Liver (tissue), 9 donors: ENCODE data around the gene RNPS1. TPM values are rescaled to one million over a fixed set of nuclear protein-coding genes. Genes with fewer than 3 reads are reported as not detected.

Source experiments
- DNase-seq: peaks from one replicate; pipeline ENCODE4 v3.0.0-alpha.2; 2017; ENCODE audit warnings: low spot score
- H3K27ac ChIP-seq, 2 donors: one replicate each; pipeline ENCODE4 v1.7.0; 2013; ENCODE audit warnings: inconsistent platforms in 2 of 2, low read length in 2 of 2, control low read depth in 1 of 2, low read depth in 1 of 2, mild to moderate bottlenecking in 1 of 2
- H3K27me3 ChIP-seq, 4 donors: one replicate each; pipeline versions ENCODE4 v1.6.1 to v1.7.0; 2013; ENCODE audit warnings: low read length in 3 of 4, inconsistent platforms in 1 of 4, mild to moderate bottlenecking in 1 of 4, moderate library complexity in 1 of 4; ENCODE audit not compliant: control insufficient read depth in 4 of 4, insufficient read depth in 4 of 4
- H3K36me3 ChIP-seq, 4 donors: one replicate each; pipeline versions ENCODE4 v1.6.1 to v1.7.0; 2013; ENCODE audit warnings: low read length in 3 of 4, mild to moderate bottlenecking in 3 of 4, low read depth in 1 of 4, moderate library complexity in 1 of 4; ENCODE audit not compliant: control insufficient read depth in 4 of 4, insufficient read depth in 3 of 4
- H3K4me1 ChIP-seq, 4 donors: one replicate each; pipeline versions ENCODE4 v1.6.1 to v1.7.0; 2013; ENCODE audit warnings: low read length in 3 of 4, mild to moderate bottlenecking in 3 of 4, moderate library complexity in 1 of 4; ENCODE audit not compliant: control insufficient read depth in 4 of 4, insufficient read depth in 4 of 4
- H3K4me3 ChIP-seq, 3 donors: one replicate each; pipeline versions ENCODE4 v1.6.1 to v1.7.0; 2013; ENCODE audit warnings: low read length in 3 of 3, control low read depth in 1 of 3, low read depth in 1 of 3, mild to moderate bottlenecking in 1 of 3
- H3K9ac ChIP-seq, 2 donors: one replicate each; pipeline ENCODE4 v1.7.0; 2013; ENCODE audit warnings: low read length in 2 of 2, mild to moderate bottlenecking in 2 of 2, moderate library complexity in 2 of 2, control low read depth in 1 of 2, low read depth in 1 of 2
- H3K9me3 ChIP-seq, 4 donors: one replicate each; pipeline versions ENCODE4 v1.6.1 to v1.7.0; 2013; ENCODE audit warnings: low read length in 3 of 4; ENCODE audit not compliant: control insufficient read depth in 4 of 4
- EGR1 ChIP-seq, 2 donors: IDR thresholded peaks; 2 replicates each; pipeline ENCODE4 v1.6.1; 2016 to 2018; ENCODE audit warnings: antibody characterized with exemption in 2 of 2, low read depth in 2 of 2
- FOXA1 ChIP-seq: IDR thresholded peaks from 2 replicates; pipeline ENCODE4 v1.6.1; 2016; ENCODE audit warnings: antibody characterized with exemption
- FOXA2 ChIP-seq: IDR thresholded peaks from 2 replicates; pipeline ENCODE4 v1.6.1; 2016; ENCODE audit warnings: antibody characterized with exemption
- GABPA ChIP-seq, 2 donors: IDR thresholded peaks in 1 of 2; conservative IDR thresholded peaks in 1 of 2; 2 replicates each; pipeline ENCODE4 v1.6.1; 2016; ENCODE audit warnings: antibody characterized with exemption in 2 of 2, mild to moderate bottlenecking in 1 of 2, moderate library complexity in 1 of 2
- HNF4A ChIP-seq, 2 donors: conservative IDR thresholded peaks; 2 replicates each; pipeline ENCODE4 v1.6.1; 2016; ENCODE audit warnings: antibody characterized with exemption in 2 of 2, mild to moderate bottlenecking in 2 of 2
- HNF4G ChIP-seq: IDR thresholded peaks from 2 replicates; pipeline ENCODE4 v1.6.1; 2016; ENCODE audit warnings: antibody characterized with exemption
- JUND ChIP-seq, 2 donors: IDR thresholded peaks; 2 replicates each; pipeline ENCODE4 v1.6.1; 2016; ENCODE audit warnings: antibody characterized with exemption in 2 of 2
- NR2F2 ChIP-seq: IDR thresholded peaks from 2 replicates; pipeline ENCODE4 v1.6.1; 2016; ENCODE audit warnings: antibody characterized with exemption
- RAD21 ChIP-seq, 2 donors: IDR thresholded peaks; 2 replicates each; pipeline ENCODE4 v1.6.1; 2016; ENCODE audit warnings: antibody characterized with exemption in 2 of 2, mild to moderate bottlenecking in 2 of 2
- RXRA ChIP-seq, 2 donors: IDR thresholded peaks; 2 replicates each; pipeline ENCODE4 v1.6.1; 2017 to 2018; ENCODE audit warnings: antibody characterized with exemption in 2 of 2, mild to moderate bottlenecking in 1 of 2
- SP1 ChIP-seq: IDR thresholded peaks from 2 replicates; pipeline ENCODE4 v1.6.1; 2018; ENCODE audit warnings: antibody characterized with exemption, mild to moderate bottlenecking
- TAF1 ChIP-seq: conservative IDR thresholded peaks from 2 replicates; pipeline ENCODE4 v1.6.1; 2016; ENCODE audit warnings: antibody characterized with exemption, mild to moderate bottlenecking
- YY1 ChIP-seq: IDR thresholded peaks from 2 replicates; pipeline ENCODE4 v1.6.1; 2016; ENCODE audit warnings: antibody characterized with exemption, mild to moderate bottlenecking
- WGBS: extraction: QIAGEN DNeasy Blood & Tissue Kit; methylation state at CpG from one replicate; pipeline ENCODE4 v1.1.7; 2013; 5-methylcytosine and 5-hydroxymethylcytosine counted together
- polyA plus RNA-seq, 2 donors: library from polyadenylated mRNA; stranded (reverse) in 1 of 2; unstranded in 1 of 2; fragments of 200-250 nt in 1 of 2; fragments of >200 nt in 1 of 2; fragmentation: Nextera tagmentation in 1 of 2; extraction: Ambion mirVana in 1 of 2; gene quantifications; one replicate each; pipeline versions ENCODE4 v1.2.1 to v1.2.3, GENCODE V29; 2013 to 2015
- total RNA-seq, 2 donors: library from RNA; depleted of rRNA; stranded (reverse); fragments of >200 nt; gene quantifications; one replicate each; pipeline ENCODE4 v1.2.3, GENCODE V29; 2014
- TF ChIP-seq, protein P1 (sequence below): IDR thresholded peaks from 2 replicates; pipeline ENCODE4 v1.6.1; 2016; ENCODE audit warnings: antibody characterized with exemption, mild to moderate bottlenecking
- TF ChIP-seq, protein P2 (sequence below): IDR thresholded peaks from 2 replicates; pipeline ENCODE4 v1.6.1; 2016; ENCODE audit warnings: antibody characterized with exemption
- TF ChIP-seq, protein P3 (sequence below): IDR thresholded peaks from 2 replicates; pipeline ENCODE4 v1.6.1; 2016; ENCODE audit warnings: antibody characterized with exemption
- TF ChIP-seq, protein P4 (sequence below): IDR thresholded peaks from 2 replicates; pipeline ENCODE4 v1.6.1; 2016; ENCODE audit warnings: antibody characterized with exemption
- TF ChIP-seq, protein P5 (sequence below): fragments of 150-350 bp; IDR thresholded peaks from 2 replicates; pipeline ENCODE4 v1.5.1; 2017; ENCODE audit warnings: improper control_type of control experiment, low read depth, low read length; ENCODE audit not compliant: missing input control
- donor health status: healthy.
- donor health status: healthy.
- donor health status: healthy.
- donor health status: healthy.
- donor health status: healthy.

Gene RNPS1
- total and polyA plus RNA-seq, 4 donors: 31.3 to 38.2 (median 36.7) TPM

DNA sequence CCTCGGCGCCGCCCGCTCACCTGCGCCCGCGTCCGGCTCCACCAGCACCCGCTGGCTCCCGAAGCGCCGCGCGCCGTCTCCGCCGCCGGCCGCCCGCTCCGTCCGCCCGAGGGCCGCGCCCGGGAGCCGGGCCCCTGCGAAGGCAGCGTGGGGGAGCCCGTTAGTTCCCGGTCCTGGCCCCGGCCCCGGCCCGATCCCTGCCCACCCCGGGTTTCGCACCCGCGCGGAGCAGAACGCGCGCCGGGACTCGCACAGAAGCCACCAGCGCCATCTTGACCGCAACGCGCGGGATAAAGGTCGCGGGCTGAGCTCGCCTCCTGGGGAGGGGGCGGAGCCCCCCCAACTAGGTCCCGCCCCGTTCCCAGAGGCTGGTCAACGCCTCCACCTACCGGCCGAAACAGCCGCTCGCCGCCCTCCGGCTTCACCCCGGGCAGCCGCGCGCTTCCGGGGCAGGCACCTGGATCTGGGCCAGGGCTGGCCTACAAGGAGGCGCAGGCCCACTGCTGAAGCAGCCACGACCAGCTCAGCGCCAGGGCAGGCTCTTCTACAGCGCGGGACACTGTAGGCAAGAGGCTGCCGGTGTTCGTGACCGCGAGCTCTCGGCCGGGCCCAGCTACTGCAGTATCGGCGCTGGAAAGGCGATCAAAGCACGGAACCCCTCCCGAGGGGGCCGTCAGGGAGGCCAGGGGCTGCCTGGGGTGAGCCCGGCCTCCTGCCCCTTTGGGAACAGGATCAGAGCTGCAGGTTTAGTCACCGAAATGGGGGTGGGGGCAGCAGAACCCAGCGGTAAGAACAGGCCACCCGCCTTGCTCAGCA is 16.4 kb downstream of the RNPS1 start, which contains the start of gene ECI1:
Gene ECI1 (minus strand): TSS at position 292 of the 816 bp plus-strand sequence. CDS start 21 bp downstream, at position 271.
- Histone ChIP-seq H3K4me1 (peaks cover 6 to 40% (median 37%) of the 10 kb centered on the region in 4 donors), H3K27ac (peak within 1 kb of the TSS; percentile 81 to 82), H3K4me3 (peak within 1 kb of the TSS; percentile 76 to 92 (median 79)), H3K36me3 (peaks cover under 1 to 24% (median 12%) of the 10 kb centered on the region in 4 donors), H3K27me3 (no peaks in the 10 kb centered on the region), H3K9me3 (no peaks in the 10 kb centered on the region), H3K9ac (peak within 1 kb of the TSS; percentile 34 to 84)
- under 1% methylated on average over 88 of the region's 88 CpGs for WGBS
- peak; percentile 85 for TF ChIP-seq SP1
- TF ChIP-seq YY1: peak; percentile 98
- no peak for TF ChIP-seq HNF4G
- TF ChIP-seq, protein P1, sequence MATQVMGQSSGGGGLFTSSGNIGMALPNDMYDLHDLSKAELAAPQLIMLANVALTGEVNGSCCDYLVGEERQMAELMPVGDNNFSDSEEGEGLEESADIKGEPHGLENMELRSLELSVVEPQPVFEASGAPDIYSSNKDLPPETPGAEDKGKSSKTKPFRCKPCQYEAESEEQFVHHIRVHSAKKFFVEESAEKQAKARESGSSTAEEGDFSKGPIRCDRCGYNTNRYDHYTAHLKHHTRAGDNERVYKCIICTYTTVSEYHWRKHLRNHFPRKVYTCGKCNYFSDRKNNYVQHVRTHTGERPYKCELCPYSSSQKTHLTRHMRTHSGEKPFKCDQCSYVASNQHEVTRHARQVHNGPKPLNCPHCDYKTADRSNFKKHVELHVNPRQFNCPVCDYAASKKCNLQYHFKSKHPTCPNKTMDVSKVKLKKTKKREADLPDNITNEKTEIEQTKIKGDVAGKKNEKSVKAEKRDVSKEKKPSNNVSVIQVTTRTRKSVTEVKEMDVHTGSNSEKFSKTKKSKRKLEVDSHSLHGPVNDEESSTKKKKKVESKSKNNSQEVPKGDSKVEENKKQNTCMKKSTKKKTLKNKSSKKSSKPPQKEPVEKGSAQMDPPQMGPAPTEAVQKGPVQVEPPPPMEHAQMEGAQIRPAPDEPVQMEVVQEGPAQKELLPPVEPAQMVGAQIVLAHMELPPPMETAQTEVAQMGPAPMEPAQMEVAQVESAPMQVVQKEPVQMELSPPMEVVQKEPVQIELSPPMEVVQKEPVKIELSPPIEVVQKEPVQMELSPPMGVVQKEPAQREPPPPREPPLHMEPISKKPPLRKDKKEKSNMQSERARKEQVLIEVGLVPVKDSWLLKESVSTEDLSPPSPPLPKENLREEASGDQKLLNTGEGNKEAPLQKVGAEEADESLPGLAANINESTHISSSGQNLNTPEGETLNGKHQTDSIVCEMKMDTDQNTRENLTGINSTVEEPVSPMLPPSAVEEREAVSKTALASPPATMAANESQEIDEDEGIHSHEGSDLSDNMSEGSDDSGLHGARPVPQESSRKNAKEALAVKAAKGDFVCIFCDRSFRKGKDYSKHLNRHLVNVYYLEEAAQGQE: peak; percentile 82
- TF ChIP-seq JUND (IDR thresholded peaks at IDR 0.05): no peak
- TF ChIP-seq TAF1: peak; percentile 58
- peak; percentile 30 to 50 for TF ChIP-seq HNF4A (conservative IDR thresholded peaks at IDR 0.05)
- TF ChIP-seq, protein P2, sequence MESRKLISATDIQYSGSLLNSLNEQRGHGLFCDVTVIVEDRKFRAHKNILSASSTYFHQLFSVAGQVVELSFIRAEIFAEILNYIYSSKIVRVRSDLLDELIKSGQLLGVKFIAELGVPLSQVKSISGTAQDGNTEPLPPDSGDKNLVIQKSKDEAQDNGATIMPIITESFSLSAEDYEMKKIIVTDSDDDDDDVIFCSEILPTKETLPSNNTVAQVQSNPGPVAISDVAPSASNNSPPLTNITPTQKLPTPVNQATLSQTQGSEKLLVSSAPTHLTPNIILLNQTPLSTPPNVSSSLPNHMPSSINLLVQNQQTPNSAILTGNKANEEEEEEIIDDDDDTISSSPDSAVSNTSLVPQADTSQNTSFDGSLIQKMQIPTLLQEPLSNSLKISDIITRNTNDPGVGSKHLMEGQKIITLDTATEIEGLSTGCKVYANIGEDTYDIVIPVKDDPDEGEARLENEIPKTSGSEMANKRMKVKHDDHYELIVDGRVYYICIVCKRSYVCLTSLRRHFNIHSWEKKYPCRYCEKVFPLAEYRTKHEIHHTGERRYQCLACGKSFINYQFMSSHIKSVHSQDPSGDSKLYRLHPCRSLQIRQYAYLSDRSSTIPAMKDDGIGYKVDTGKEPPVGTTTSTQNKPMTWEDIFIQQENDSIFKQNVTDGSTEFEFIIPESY: no peak
- peak; percentile 60 for TF ChIP-seq FOXA1
- peak; percentile 25 to 28 for TF ChIP-seq EGR1 (IDR thresholded peaks at IDR 0.05; ENCODE audit: low read depth in 2 of 2)
- TF ChIP-seq, protein P3, sequence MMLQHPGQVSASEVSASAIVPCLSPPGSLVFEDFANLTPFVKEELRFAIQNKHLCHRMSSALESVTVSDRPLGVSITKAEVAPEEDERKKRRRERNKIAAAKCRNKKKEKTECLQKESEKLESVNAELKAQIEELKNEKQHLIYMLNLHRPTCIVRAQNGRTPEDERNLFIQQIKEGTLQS: no peak
- no peak for TF ChIP-seq FOXA2
- peak; percentile 68 for TF ChIP-seq NR2F2
- peak; percentile 81 to 84 for TF ChIP-seq RAD21 (IDR thresholded peaks at IDR 0.05)
- TF ChIP-seq RXRA (IDR thresholded peaks at IDR 0.05): peak; percentile 63 to 65
- TF ChIP-seq, protein P4, sequence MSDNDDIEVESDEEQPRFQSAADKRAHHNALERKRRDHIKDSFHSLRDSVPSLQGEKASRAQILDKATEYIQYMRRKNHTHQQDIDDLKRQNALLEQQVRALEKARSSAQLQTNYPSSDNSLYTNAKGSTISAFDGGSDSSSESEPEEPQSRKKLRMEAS: no peak
- peak in 1 of 2 donors; percentile 85 for TF ChIP-seq GABPA (IDR thresholded peaks at IDR 0.05 in 1 of 2, conservative IDR thresholded peaks at IDR 0.05 in 1 of 2)
- TF ChIP-seq, protein P5, sequence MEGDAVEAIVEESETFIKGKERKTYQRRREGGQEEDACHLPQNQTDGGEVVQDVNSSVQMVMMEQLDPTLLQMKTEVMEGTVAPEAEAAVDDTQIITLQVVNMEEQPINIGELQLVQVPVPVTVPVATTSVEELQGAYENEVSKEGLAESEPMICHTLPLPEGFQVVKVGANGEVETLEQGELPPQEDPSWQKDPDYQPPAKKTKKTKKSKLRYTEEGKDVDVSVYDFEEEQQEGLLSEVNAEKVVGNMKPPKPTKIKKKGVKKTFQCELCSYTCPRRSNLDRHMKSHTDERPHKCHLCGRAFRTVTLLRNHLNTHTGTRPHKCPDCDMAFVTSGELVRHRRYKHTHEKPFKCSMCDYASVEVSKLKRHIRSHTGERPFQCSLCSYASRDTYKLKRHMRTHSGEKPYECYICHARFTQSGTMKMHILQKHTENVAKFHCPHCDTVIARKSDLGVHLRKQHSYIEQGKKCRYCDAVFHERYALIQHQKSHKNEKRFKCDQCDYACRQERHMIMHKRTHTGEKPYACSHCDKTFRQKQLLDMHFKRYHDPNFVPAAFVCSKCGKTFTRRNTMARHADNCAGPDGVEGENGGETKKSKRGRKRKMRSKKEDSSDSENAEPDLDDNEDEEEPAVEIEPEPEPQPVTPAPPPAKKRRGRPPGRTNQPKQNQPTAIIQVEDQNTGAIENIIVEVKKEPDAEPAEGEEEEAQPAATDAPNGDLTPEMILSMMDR: peak; percentile 71
- peak; percentile 96 for DNase-seq
